Hepatocyte (in vitro differentiated cells): ENCODE measurements around the gene UBAP2. TPM values are rescaled to one million over a fixed set of nuclear protein-coding genes. Genes with fewer than 3 reads are reported as not detected.

Experiments used
- DNase-seq: peaks from one replicate; pipeline ENCODE4 v3.0.0-alpha.2; 2016; ENCODE audit warnings: low spot score
- H2AFZ ChIP-seq: fragments of 200-600 bp; sonication (generic); 2 replicates; pipeline ENCODE4 v1.6.0; 2016; ENCODE audit warnings: antibody characterized with exemption, mild to moderate bottlenecking
- H3K27ac ChIP-seq: fragments of 200-600 bp; sonication (generic); 2 replicates; pipeline ENCODE4 v1.5.1; 2016; ENCODE audit warnings: mild to moderate bottlenecking
- H3K27me3 ChIP-seq: fragments of 200-600 bp; sonication (generic); 2 replicates; pipeline ENCODE4 v1.6.1; 2016
- H3K36me3 ChIP-seq: fragments of 200-600 bp; sonication (generic); replicated peaks from 2 replicates; pipeline ENCODE4 v1.5.1; 2016; ENCODE audit warnings: low read depth; ENCODE audit not compliant: insufficient read depth
- H3K4me1 ChIP-seq: fragments of 200-600 bp; sonication (generic); 2 replicates; pipeline ENCODE4 v1.5.1; 2016; ENCODE audit warnings: mild to moderate bottlenecking, moderate library complexity; ENCODE audit not compliant: insufficient read depth
- H3K4me2 ChIP-seq: fragments of 200-600 bp; sonication (generic); 2 replicates; pipeline ENCODE4 v1.6.0; 2016
- H3K4me3 ChIP-seq: fragments of 200-600 bp; sonication (generic); 2 replicates; pipeline ENCODE4 v1.5.1; 2016; ENCODE audit warnings: mild to moderate bottlenecking
- H3K79me2 ChIP-seq: fragments of 200-600 bp; sonication (generic); 2 replicates; pipeline ENCODE4 v1.6.0; 2017; ENCODE audit warnings: mild to moderate bottlenecking
- H3K9me2 ChIP-seq: fragments of 200-600 bp; sonication (generic); replicated peaks from 2 replicates; pipeline ENCODE4 v1.6.0; 2017; ENCODE audit warnings: mild to moderate bottlenecking; ENCODE audit not compliant: insufficient read depth
- H3K9me3 ChIP-seq: fragments of 200-600 bp; sonication (generic); 2 replicates; pipeline ENCODE4 v1.5.1; 2016; ENCODE audit warnings: low read depth, mild to moderate bottlenecking
- H4K20me1 ChIP-seq: fragments of 200-600 bp; sonication (generic); 2 replicates; pipeline ENCODE4 v1.6.0; 2016; ENCODE audit warnings: mild to moderate bottlenecking; ENCODE audit not compliant: insufficient read depth, poor library complexity, severe bottlenecking
- EZH2 ChIP-seq: fragments of 200-600 bp; sonication (generic); IDR thresholded peaks from 2 replicates; pipeline ENCODE4 v1.6.1; 2016; ENCODE audit warnings: antibody characterized with exemption, mild to moderate bottlenecking, borderline replicate concordance
- EZH2phosphoT487 ChIP-seq: fragments of 200-600 bp; sonication (generic); IDR thresholded peaks from one replicate; pipeline ENCODE4 v1.6.1; 2018; ENCODE audit warnings: antibody characterized with exemption, mild to moderate bottlenecking, low read depth, moderate library complexity; ENCODE audit not compliant: unreplicated experiment, severe bottlenecking
- WGBS: methylation state at CpG from one replicate; pipeline ENCODE4 v1.1.6; 2016; ENCODE audit warnings: low lambda C conversion rate; ENCODE audit errors: missing lambda C conversion rate; 5-methylcytosine and 5-hydroxymethylcytosine counted together
- polyA plus RNA-seq: library from polyadenylated mRNA; unstranded; fragments of >200 nt; fragmentation: Nextera tagmentation; extraction: Ambion mirVana; gene quantifications from 2 replicates; pipeline ENCODE4 v1.2.1, GENCODE V29; 2016
- total RNA-seq: library from RNA; depleted of rRNA; stranded (reverse); fragments of >200 nt; gene quantifications from 2 replicates; pipeline ENCODE4 v1.2.3, GENCODE V29; 2014
- TF ChIP-seq, protein P1 (sequence below): fragments of 200-600 bp; sonication (generic); IDR thresholded peaks from 2 replicates; pipeline ENCODE4 v1.5.1; 2016; ENCODE audit warnings: antibody characterized with exemption, mild to moderate bottlenecking; ENCODE audit not compliant: poor library complexity

UBAP2 gene
- total and polyA plus RNA-seq, 2 experiments from 2014 or later, result 22.4 to 24.9 TPM

- no peaks in the 10 kb centered on the region for H3K9me3 ChIP-seq
- H3K4me2 ChIP-seq, result no peak overlapping the region
- no peaks in the 10 kb centered on the region for H3K36me3 ChIP-seq
- no peaks in the 10 kb centered on the region for H4K20me1 ChIP-seq
- no peak overlapping the region for H3K4me3 ChIP-seq
- H3K27me3 ChIP-seq, result no peaks in the 10 kb centered on the region
- 81% methylated on average over 2 of the region's 2 CpGs for WGBS
- H3K79me2 ChIP-seq, result peaks cover 10% of the 10 kb centered on the region
- H3K4me1 ChIP-seq, result no peaks in the 10 kb centered on the region
- H2AFZ ChIP-seq, result no peak overlapping the region
- no peak for DNase-seq
- H3K27ac ChIP-seq, result no peak overlapping the region
- TF ChIP-seq EZH2 (no peak), EZH2phosphoT487 (no peak)
- TF ChIP-seq, protein P1, sequence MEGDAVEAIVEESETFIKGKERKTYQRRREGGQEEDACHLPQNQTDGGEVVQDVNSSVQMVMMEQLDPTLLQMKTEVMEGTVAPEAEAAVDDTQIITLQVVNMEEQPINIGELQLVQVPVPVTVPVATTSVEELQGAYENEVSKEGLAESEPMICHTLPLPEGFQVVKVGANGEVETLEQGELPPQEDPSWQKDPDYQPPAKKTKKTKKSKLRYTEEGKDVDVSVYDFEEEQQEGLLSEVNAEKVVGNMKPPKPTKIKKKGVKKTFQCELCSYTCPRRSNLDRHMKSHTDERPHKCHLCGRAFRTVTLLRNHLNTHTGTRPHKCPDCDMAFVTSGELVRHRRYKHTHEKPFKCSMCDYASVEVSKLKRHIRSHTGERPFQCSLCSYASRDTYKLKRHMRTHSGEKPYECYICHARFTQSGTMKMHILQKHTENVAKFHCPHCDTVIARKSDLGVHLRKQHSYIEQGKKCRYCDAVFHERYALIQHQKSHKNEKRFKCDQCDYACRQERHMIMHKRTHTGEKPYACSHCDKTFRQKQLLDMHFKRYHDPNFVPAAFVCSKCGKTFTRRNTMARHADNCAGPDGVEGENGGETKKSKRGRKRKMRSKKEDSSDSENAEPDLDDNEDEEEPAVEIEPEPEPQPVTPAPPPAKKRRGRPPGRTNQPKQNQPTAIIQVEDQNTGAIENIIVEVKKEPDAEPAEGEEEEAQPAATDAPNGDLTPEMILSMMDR, result no peak
- H3K9me2 ChIP-seq, result no peaks in the 10 kb centered on the region
Measured at GRCh38 chr9:33959725-33960124, 89.0 kb downstream of the UBAP2 start.

- no peak for DNase-seq
- no peak overlapping the region for H3K27ac ChIP-seq
- H3K4me2 ChIP-seq, result no peak overlapping the region
- H3K4me1 ChIP-seq, result no peaks in the 10 kb centered on the region
- TF ChIP-seq, protein P1, result no peak
- TF ChIP-seq EZH2 (no peak), EZH2phosphoT487 (no peak)
- no peaks in the 10 kb centered on the region for H4K20me1 ChIP-seq
- 82% methylated on average over 4 of the region's 4 CpGs for WGBS
- no peaks in the 10 kb centered on the region for H3K9me2 ChIP-seq
- H3K9me3 ChIP-seq, result no peaks in the 10 kb centered on the region
- no peaks in the 10 kb centered on the region for H3K27me3 ChIP-seq
- H3K36me3 ChIP-seq, result no peaks in the 10 kb centered on the region
- peaks cover 4% of the 10 kb centered on the region for H3K79me2 ChIP-seq
- H2AFZ ChIP-seq, result no peak overlapping the region
- no peak overlapping the region for H3K4me3 ChIP-seq
Measured at GRCh38 chr9:33956544-33956943, 92.1 kb downstream of the UBAP2 start.

DNA sequence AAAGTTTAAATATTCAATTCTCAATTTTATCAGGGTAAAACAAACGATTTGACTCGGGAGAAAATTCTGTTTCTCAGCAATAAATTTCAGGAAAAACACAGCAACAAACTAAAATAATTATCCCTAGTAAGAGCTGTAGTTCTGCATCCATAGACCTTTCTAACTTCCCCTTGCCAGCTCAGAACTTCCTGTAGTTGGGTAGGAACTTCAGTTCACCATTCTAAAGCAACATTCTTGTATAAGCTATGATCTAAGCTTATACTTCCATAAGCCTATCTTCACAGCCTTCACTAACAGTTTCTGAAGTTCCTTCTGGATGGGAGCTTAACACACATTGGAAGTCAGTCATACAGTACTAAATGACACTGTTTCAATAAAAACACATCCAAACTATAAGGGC is 96.6 kb downstream of the UBAP2 start:
- Histone ChIP-seq H3K36me3 (no peaks in the 10 kb centered on the region), H3K27ac (no peak overlapping the region), H2AFZ (no peak overlapping the region), H3K9me3 (no peaks in the 10 kb centered on the region), H3K9me2 (no peaks in the 10 kb centered on the region), H3K4me3 (no peak overlapping the region), H3K27me3 (no peaks in the 10 kb centered on the region), H4K20me1 (no peaks in the 10 kb centered on the region), H3K4me2 (no peak overlapping the region), H3K79me2 (peaks cover 4% of the 10 kb centered on the region), H3K4me1 (no peaks in the 10 kb centered on the region)
- TF ChIP-seq EZH2phosphoT487 (no peak), EZH2 (no peak)
- TF ChIP-seq, protein P1, result no peak
- WGBS, result 100% methylated on average over 2 of the region's 2 CpGs
- DNase-seq, result no peak

- no peak for TF ChIP-seq EZH2phosphoT487
- TF ChIP-seq, protein P1, result no peak
- no peak for TF ChIP-seq EZH2
- Histone ChIP-seq H3K4me1 (peaks cover 6% of the 10 kb centered on the region), H3K27ac (no peak overlapping the region), H3K79me2 (peaks cover 12% of the 10 kb centered on the region), H2AFZ (no peak overlapping the region), H3K4me3 (no peak overlapping the region), H3K27me3 (no peaks in the 10 kb centered on the region), H3K9me2 (no peaks in the 10 kb centered on the region), H3K36me3 (no peaks in the 10 kb centered on the region), H4K20me1 (no peaks in the 10 kb centered on the region), H3K9me3 (no peaks in the 10 kb centered on the region), H3K4me2 (no peak overlapping the region)
- DNase-seq, result no peak
- WGBS, result 100% methylated on average over 1 of the region's 1 CpG
Measured at GRCh38 chr9:33950371-33950770, 98.3 kb downstream of the UBAP2 start.
